Tibial nerve (tissue), 3 donors: ENCODE results near the gene ZNF709.

Experiments
- CTCF ChIP-seq, 5 experiments: fragments of 200-600 bp in 3 of 5; fragments of 450-650 bp in 2 of 5; sonication (generic) in 3 of 5; IDR thresholded peaks; one replicate each; pipeline ENCODE4 v1.5.1; 2016 to 2019; ENCODE audit warnings: antibody characterized with exemption in 5 of 5, mild to moderate bottlenecking in 3 of 5, moderate library complexity in 2 of 5
- POLR2A ChIP-seq, 2 donors: fragments of 450-650 bp; IDR thresholded peaks; one replicate each; pipeline ENCODE4 v1.6.1; 2017; ENCODE audit warnings: antibody characterized with exemption in 2 of 2, mild to moderate bottlenecking in 2 of 2, moderate library complexity in 2 of 2

- no peak for TF ChIP-seq CTCF (IDR thresholded peaks at IDR 0.05)
- TF ChIP-seq POLR2A (IDR thresholded peaks at IDR 0.05): no peak
Observed at GRCh38 chr19:12481781-12482508, 2.7 kb downstream of the ZNF709 start.
